Embryonic facial prominence (tissue), 1 donor: ENCODE measurements around the gene VPS37C.
"Not testable (repeated sequence)": the region's sequence is repeated elsewhere in the genome, so short reads cannot be mapped to it uniquely, and the experiment has no call there.

Experiments used
- DNase-seq: peaks from one replicate; pipeline ENCODE4 v3.0.0-alpha.2; 2016; ENCODE audit errors: extremely low spot score

Gene VPS37C

GRCh38 chr11:61174949-61175348, 13.7 kb upstream of the VPS37C start:
- no peak for DNase-seq

- no peak for DNase-seq
Observed at GRCh38 chr11:61174273-61174672, 13.0 kb upstream of the VPS37C start.

DNA sequence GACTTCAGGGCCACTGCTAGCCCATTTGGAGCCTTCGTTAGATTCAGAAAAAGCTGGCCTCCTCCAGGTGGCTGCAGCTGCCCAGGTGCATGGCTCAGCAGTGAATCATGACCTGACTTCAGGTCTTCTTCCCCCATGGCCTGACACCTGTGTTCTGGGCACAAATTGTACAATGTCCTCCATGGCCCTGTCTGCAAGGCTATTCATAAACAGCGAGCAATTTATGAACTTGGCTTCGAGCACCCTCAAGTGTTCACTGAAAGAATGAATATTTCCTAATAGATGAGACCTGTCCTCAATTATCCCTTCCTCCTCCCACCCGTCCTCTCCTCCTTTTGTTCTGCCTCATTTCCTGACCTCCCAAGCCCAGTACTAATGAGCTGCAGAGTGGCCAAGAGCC, 12.2 kb upstream of the VPS37C start:
- no peak for DNase-seq

- DNase-seq, result no peak
Observed at GRCh38 chr11:61172888-61173287, 11.7 kb upstream of the VPS37C start.

- DNase-seq, result no peak
Observed at GRCh38 chr11:61172356-61172755, 11.1 kb upstream of the VPS37C start.

DNA sequence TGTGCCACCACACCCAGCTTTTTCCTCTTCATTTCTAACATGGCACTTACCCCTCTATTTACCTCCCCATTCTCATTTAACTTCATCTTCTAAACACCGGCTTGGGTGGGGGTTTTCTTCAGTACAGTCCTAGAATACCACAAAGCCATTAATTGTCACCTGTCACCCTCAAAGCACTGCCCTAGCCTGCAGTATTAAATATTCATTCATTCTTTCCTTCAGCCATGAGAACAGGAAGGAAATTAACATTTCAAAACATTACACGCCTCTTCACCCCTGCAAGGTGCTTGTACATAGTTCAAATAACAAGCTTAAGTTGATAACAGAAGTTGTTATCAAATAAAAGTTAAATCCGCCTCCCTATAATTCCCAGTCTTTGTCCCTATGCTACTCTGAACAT, 10.7 kb upstream of the VPS37C start:
- no peak for DNase-seq

GRCh38 chr11:61170566-61170965, 9.3 kb upstream of the VPS37C start:
- no peak for DNase-seq

GRCh38 chr11:61168800-61169199, 7.6 kb upstream of the VPS37C start:
- DNase-seq, result no peak

DNA sequence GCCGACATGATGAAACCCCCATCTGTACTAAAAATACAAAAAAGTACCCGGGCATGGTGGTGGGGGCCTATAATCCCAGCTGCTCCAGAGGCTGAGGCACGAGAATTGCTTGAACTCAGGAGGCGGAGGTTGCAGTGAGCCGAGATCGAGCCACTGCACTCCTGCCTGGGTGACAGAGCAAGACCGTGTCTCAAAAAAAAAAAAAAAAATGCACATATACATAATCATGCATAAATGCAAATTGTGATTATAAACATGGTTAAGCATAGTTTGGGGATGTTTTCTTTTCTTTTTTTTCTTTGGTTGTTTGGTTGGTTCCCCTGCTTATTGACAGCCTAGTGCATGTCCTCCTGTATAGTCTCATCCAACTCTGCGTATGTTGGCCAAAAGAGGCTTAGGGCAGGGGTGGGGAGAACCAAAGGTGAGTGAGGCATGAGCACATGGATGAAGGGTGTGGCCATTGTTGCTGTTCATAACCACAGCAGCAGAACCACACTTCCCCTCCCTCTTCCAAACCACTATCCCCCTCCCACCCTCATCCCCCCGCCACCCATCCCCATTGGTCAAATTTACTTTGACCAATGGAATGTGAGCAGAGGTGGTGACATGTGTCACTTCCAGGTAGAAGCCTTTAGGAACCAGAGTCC, 6.9 kb upstream of the VPS37C start:
- no peak for DNase-seq

DNA sequence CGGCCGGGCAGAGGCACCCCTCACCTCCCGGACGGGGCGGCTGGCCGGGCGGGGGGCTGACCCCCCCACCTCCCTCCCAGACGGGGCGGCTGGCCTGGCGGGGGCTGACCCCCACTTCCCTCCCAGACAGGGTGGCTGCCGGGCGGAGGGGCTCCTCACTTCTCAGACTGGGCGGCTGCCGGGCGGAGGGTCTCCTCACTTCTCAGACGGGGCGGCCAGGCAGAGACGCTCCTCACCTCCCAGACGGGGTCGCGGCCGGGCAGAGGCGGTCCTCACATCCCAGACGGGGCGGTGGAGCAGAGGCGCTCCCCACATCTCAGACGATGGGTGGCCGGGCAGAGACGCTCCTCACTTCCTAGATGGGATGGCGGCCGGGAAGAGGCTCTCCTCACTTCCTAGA, 5.1 kb upstream of the VPS37C start:
- not testable (repeated sequence) for DNase-seq

GRCh38 chr11:61165785-61166184, 4.6 kb upstream of the VPS37C start:
- DNase-seq, result not testable (repeated sequence)

DNA sequence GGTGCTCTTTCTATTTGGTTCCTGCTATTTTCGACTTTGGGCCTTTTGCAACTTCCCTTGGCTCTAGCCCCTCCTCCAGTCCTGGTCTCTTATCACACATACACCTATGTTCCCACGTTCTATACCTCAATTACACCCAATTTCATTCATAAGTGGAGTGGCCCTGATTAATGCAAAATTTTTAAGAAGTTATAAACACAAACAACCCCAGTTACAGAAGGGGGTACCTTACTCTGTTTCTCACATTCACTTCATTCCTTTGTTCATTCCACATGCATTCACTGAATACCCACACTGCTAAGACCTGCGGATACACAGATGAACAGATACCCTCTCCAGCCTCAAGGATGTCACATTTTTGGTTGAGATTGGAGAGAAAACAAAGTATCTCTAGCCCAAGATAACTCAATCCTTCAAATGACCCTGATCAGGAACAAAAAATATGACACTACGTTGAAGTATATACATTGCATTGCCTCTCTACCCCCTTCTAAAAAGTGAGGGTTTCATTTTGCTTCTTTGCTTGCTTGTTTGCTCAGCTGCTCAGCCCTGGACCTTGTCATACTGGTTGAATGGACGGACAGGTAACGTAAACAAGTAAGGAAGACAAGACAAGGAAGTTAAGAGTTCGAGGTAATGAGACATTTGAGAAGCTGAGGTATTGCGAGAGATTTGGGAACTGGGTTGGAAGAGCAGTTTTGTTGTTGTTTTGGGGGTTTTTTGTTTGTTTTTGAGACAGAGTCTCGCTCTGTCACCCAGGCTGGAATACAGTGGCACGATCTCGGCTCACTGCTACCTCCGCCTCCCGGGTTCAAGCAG, 3.6 kb upstream of the VPS37C start:
- no peak for DNase-seq

DNA sequence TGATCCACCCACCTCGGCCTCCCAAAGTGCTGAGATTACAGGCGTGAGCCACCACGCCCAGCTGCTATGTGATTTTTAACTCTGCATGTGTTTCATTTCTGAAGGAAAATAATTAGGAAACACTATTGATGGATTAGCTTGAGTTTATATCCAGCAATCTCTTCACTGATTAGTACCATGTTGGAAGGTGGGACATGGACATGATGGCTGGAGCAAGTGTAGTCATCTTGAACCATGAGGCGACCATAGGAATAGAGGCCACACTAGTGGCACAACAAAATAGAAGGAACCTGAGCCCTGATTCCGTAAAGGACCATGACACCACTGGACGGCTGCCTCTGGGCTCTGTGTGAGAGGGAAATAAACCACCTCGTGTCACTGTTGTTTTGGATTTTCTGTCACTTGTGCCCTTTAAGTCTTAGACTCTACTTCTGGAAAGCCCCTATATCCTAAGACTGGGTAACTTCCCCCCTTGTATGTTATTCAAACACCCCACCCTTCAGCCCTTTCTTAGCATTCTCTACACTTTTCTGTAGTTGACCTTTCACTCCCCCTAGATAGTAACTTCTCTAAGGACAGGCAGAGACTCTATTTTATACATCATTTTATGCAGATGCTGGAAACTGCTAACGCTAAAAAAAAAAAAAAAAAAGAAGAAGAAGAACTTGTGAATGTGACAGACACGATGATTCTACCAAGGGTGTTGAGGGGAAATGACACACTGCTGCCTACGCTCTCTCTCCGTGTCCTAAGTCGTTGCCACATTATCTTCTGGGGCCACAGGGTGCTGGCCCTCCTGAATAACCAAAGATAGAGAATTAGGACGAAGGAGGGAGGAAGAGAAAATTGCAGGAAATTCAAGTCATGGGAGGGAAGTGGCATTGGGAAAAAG, 2.7 kb upstream of the VPS37C start:
- DNase-seq, result no peak

DNA sequence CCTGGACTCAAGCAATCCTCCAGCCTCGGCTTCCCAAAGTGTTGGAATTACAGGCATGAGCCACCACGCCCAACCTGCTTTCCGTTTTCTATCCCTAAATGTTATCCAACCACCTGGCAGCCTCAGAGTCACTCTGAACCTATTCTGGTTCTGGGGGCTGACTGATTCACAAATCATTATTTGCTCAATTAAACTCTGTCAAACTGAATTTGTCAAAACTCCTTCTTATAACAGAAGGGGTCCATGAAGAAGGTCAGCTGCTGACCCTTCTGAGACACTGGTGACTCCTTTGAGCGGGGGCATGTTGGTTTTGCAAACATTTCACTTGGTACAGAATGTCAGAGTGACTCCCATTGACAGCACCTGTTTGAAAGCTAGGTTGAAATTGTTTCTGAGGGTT, 1.8 kb upstream of the VPS37C start:
- DNase-seq, result no peak

DNA sequence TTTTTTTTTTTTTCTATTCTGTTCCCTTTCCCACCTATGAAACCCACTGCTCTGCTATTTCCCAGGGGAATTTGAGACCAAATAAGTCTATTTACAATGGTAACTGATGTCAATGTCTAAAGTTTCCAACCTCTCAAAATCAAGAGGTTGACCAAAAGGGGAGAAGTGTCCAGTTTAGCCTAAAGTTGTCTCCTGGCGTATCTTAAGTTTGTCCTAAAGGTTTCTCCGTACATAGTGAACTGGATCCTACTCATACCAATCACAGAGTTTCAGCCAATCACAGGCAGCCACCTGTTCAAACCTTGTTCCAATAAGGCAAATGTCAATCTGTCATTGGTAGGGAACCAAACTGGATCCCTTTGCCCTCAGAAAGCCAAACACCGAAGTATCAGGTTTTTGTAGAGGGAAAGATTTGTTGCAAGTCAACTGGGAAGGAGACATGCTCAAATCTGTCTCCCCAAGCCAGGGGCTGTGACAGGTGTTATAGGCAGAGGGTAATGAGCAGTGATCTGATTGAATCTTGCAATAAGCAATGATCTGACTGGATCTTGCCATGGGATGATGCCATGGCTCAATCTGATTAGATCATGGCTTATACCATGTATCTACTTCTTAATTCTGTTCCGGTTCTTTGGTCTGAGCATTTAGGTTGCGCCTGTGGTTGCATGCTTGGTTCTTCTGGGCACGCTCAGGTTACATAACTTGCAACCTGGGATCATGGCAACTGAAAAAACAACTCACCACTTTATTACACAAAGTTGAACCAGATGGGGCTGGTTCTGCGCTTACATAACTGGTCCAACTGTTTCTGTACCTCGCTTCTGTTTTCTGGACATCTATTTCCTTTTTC, 1.1 kb upstream of the VPS37C start:
- no peak for DNase-seq

DNA sequence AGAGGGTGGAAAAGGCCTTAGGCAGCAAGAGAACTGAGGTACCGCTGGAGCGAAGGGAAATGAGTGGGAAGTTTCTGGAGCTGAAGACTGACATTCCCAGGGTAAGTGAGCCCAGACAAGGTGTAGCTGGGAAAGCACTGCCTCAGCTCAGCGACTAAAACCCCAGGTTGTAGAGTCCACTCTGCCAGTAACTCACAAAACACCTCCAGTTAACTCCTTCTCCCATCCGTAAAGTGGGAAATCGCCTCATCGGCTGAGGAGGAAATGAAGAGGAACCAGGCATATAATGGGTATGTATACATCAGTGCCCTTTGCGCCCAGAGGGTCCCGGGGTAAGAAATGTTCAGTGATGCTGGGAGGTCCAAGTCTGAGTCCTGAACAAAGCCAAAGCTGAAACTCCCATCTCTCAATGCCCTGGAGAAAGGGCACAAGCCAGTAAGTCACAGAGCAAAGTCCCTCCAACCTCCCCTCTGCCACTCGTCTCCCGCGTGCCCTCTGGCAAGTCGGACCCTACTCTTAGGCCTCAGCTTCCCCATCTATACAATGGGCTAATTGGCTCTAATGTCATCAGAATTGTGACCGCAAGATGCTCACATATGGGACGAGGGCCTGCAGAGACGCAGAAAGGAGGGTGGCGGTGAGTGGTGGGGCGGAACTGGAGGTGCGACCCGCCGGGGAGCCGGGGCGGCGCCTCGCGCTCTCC, 588 bp downstream of the VPS37C start:
- no peak for DNase-seq

- no peak for DNase-seq
Observed at GRCh38 chr11:61158691-61159381, 2.4 kb downstream of the VPS37C start.

DNA sequence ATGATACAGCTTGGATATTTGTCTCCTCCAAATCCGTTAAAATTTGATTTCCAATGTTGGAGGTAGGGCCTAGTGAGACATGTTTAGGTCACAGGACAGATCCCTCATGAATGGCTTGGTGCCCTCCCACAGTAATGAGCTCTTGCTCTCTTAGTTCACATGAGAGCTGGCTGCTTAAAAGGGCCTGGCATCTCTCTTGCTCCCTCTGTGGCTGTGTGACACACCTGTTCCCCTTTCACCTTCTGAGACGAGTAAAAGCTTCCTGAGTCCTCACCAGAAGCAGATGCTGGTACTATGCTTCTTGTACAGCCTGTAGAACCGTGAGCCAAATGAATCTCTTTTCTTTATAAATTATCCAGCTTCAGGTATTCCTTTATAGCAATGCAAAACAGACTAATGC, 3.5 kb downstream of the VPS37C start:
- DNase-seq, result no peak

DNA sequence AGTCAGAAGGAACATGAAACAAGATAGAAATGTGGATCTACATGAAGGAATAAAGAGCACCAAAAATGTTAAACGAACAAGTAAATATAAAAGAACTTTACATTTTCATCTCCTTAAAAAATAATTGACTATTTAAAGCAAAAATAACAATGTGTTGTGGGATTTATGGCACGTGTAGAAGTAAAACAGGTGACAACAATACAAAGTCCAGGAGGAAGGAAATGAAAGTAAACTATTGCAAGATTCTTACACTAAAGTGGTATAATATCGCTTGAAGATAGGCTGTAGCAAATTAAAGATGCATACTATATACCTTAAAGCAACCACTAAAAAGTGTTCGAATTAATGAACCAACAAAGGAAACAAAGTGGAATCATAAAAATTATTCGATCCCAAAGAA, 5.5 kb downstream of the VPS37C start:
- DNase-seq, result no peak

DNA sequence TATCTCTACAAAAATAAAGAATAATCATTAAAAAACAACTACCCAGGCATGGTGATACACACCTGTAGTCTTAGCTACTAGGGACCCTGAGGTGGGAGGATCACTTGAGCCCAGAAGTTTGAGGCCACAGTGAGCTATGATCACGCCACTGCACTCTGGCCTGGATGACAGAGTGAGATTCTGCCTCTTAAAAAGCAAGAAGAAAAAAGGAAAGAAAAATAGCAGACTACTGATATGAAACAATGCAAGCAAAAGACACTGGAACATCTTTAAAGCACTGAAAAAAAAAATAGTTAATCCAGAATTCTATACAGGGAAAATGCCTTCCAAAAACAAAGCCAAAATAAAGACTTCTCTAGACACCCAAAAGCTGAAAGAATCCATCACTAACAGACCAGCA, 5.9 kb downstream of the VPS37C start:
- no peak for DNase-seq
